GM19238 (cell line): ENCODE measurements around the gene PFKL.
A peak's percentile ranks its signal among the peaks of the same experiment; 100 is the strongest.

Experiments
- DNase-seq: peaks from one replicate; pipeline ENCODE4 v3.0.0; 2011; ENCODE audit warnings: low spot score; ENCODE audit not compliant: insufficient read length

The PFKL gene

DNA sequence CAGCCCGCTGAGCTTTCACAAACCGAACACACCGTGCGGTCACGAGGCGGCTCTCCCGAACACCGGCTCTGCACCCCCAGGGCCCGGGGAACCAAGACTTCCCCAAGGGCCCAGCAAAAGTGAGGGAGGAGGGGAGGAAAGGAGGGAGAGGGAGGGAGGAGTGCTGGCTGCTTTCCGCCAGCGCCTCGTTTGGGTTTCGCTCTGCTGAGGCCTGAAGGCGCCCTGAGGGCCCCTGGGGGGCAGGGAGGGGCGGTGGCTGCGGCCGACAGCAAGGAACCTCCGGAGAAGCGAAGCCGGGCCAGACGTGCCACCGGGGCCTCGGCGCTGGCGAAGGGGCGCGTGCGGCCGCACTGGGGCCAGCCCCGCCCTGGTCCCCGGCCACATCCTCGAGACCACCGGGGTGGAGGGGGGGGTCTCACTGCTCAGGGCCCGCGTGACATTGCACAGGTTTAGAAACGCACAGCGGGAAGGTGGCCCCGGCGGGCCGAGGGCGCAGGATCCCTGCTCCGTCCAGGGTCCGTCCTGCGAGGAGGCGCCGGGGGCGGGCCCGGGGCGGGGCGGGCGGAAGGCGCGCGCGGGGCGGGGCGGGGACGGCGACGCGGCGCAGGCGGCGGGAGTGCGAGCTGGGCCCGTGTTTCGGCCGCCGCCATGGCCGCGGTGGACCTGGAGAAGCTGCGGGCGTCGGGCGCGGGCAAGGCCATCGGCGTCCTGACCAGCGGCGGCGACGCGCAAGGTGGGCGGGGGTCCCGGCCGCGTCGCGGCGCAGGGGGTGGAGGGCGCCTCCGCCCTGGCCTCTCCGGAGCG is at the start of gene PFKL:
Gene PFKL (plus strand): TSS at position 596 of the 804 bp plus-strand sequence. CDS start 53 bp downstream, at position 649.
- peak; percentile 97 for DNase-seq

DNA sequence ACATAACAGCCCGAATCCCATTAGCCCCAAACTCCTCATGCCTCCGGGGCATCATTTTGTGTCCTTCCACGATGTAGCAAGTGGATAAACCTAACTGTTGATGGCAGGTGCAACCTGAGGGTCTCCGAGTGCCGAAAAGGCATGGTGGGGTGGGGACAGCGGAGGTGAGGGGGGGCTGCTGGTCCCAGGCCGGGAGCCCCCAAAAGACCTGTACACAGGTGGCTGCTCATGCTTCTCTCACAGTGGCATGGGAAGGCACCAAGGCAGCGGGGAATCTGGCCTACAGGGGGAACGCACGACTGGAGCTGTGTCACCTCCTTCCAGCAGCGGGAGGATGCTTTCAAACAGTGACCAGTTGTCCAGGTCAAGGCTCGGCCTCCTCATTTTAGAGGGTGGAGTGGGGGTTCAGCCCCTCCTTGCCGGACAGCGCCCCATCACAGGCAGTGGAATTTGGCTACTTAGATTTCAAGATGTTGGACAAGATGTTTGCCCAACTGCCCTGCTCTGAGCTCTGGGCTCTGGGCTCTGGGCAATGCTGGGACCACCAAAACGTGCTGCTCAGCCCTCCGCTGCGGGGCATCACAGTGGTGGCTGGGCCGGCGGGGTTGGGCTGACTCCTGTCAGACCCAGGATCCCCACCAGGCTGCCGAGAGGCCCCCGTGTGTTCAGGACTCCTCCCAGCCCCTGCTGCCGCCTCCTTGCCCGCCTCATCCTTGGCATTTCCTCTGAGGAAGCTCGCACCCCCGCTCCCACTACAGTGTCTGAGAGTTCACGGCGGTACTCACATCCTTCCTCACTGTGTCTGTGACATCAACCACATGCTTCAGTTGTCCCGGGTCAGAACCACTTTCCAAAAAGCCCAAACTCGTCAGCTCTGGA is 45.8 kb upstream of the PFKL start:
- DNase-seq: no peak

DNA sequence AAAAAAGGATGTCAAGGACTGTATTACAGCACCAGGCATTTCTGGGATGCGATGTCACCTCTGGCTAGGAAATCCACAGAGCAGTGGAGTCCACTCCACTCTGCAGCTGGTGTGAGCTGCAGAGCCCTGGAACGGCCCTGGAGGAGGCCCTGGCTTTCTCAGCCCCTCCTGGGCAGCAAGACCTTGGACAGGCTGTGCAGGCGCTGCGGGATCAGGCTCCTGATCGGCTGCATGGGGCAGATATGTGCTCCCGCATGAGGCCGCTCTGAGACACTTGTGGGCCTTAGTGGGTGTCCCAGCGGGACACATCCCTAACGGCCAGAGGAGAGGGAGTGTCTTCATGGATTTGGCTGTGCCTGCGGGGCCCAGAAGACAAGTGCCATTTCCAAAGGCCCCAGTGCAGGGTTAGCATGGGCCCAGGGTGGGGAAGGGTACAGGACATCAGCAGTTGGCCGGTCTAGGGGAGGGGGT is 44.3 kb upstream of the PFKL start:
- no peak for DNase-seq

DNA sequence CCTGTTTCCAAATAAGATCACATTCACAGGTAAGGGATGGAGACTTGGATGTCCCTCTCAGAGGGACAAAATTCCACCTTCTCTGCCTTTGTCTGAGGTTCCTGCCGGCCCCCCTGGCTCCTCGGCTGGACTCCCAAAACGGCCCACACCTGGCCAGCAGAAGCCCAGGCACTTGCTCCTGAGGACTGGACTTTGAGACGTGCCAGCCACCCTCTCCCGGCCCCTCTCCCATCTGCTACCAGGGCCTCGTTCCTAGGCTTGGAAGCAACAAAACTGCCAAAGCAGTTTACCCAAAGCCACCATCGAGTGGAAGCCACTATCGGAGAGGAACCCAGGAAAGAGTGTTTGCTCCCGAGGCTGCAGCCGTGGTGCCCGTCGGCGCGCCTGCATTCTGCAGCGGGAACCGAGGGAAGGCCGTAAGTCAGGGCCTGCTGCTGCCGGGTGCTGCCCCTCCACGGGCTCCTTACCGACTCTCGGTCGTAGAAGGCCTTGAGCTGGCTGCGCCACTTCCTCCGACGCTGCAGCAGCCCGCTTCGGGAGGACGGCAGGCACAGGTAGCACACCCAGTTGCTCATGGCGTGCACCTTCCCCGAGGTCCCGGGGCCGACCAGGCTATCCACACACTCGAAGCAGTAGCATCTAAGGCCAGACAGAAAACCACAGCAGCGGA is 41.7 kb upstream of the PFKL start:
- DNase-seq: no peak

DNA sequence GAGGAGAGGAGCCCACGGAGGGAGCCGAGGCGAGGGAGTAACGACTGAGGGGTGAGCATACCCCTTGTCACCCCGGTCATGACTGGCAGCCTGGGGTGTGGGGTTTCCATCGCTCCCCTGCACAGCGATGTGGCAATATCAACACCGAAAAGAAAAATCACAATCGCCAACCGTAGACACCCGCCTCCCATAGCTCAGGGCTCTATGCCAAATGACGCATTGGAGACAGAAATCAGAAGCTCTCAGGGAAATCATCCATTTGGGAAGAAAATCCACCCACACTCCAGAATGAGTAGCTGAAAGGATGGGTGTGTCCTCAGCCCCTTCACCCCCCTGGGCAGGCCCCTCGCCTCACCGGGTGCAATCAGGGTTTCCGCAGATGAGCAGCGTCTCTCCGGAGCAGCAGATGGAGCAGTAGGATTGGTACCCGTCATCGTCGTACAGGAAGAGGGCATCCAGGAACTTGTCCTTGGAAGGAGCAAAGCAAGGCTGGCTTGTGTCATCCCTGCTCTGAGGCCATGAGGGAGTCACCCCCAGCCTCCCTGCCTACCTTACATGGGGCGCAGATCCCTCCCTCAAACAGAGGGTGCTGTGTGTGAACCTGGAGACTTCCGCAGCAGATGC is 40.7 kb upstream of the PFKL start:
- DNase-seq: no peak

DNA sequence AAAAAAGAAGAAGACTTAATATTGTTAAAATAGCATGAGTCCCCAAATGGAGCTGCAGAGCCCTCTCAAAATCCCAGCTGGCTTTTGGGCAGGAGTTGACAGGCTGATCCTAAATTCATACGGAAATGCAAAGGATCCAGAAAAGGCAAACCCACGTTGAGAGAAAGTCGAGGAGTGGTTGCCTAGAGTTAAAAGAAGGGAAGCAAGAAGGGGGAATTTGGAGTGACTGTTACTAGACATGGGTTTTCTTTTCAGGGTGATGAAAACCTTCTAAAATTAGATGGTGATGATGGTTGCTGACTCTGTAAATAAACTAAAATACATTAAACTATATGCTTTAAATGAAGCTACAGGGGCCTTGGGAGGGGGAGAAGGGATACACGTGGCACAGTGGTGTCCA is 39.8 kb upstream of the PFKL start:
- DNase-seq: no peak

DNA sequence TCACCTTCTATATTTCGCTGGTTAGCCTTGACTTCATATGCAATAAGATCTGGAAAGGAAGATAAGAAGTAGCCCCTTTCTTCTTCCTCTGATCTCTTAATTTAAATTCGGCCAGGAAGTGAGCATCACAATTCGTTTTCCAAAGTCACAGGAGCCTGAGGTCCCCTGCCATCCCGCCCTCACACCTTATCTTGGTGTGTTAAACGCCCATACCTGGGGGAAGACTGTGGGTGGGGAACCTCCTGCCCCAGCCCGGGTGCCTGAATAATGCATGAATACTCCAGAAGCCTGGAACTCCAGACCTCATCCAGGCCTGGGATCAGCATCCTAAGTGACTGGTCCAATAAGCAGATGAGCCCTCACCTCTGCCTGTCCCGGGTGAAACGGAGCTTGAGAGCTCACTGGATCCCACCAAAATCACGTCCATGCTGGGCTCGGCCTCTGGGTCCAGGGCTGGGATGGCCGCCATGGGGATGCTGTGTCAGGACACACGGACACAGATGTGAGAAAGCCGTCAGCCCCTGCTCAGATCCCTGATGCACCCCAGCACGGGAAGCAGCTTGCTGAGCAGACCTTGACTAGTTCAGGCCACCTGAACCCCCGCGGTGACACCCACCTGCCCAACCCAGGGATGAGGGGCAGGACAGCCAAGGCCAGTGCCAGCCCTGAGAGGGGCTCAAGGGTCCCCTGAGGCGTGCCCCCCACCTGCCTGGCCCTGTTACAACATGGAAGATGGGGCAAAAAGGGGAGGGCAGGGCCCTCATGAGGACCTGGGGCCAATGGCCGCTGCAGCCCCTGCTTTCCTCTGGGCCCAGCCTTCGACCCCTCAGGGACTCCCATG is 38.8 kb upstream of the PFKL start:
- no peak for DNase-seq

DNA sequence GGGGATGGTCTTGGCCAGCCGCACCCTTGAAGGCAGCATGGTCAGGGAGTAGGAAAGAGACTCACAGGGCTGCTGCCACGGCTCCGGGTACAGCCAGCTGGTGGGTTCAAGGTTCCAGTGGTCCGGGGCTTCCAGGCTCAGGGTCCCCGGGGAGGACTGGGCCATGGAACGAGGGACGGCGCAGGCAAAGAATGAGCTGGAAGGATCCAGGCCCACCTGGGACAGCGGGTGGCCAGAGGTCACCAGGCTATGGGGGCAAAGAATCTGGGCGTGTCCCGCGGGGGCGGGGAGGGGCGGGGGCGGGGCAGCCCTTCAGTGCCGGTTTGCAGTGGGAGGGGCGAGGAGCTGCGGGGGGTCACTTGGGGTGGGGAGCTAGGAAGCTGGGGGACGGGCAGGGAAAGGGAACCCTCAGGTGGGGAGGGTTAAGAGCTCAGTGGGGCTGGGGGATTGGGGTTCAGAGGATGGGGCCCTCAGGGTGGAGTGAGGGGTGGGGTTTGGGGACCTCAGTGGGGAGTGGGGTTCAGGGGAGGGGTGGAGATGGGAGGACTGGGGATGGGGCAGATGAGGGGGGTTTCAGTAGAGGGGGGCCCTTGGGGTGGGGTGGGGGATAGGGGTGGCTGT is 38.1 kb upstream of the PFKL start, which contains the start of gene DNMT3L:
Gene DNMT3L (minus strand): TSS at position 223 of the 621 bp plus-strand sequence. CDS start 638 bp downstream, outside the sequence.
- DNase-seq: no peak

DNA sequence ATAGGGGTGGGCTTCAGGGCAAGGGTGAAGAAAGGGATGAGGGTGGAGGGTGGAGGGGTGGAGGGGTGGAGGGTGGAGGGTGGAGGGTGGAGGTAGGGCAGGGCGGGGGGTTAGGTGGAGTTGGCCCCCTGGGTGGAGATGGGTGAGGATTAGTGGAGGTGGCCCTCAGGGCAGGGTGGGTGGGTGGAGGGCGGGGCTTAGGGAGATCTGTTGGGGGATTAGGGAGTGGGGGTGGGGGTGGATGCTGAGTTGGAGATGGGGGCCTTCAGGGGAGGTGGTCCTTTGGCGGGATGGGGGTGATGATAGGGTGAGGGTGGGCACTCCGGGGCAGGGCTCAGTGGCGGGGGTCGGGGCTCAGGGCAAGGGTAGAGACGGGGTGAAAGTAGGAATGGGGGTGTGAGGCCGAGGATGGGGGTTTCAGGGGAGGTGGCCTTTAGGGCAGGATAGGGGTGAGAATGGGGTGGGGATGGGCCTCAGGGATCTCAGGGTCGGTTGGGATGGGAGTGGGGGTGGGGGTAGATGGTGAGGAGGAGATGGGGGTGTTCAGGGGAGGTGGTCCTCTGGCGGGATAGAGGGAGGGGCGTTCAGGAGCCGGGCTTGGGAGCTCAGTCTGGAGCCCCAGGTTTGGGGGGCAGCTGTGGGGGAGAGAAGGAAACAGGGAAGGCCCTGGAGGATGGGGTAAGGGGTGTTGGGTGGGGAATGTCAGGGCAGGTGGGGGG is 37.4 kb upstream of the PFKL start:
- DNase-seq: no peak

DNA sequence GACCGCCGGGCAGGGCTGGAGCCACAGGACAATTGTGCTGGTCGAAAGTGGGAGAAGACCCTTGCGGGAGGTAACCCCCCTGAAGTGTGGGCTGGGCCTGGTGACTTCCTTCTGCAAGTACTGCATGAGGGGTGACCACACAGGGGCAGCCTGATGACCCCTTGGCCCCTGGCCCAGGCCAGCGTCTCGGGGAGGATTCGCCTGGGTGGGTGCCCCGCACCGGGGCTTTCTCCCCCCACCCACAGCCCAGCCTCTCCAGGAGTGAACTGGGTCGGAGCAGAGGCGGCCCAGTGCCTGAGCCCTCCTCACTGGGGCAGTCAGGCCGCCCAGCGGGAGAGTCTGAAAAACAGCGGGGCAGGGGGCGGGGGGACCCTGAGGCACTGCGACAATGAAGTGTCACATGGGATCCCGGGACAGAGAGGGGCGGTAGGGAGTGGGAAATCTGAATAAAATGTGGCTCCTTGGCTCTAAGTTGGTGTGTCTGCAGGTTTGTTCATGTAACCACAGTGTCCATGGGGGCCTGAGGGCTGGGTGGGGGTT is 36.6 kb upstream of the PFKL start:
- no peak for DNase-seq

DNA sequence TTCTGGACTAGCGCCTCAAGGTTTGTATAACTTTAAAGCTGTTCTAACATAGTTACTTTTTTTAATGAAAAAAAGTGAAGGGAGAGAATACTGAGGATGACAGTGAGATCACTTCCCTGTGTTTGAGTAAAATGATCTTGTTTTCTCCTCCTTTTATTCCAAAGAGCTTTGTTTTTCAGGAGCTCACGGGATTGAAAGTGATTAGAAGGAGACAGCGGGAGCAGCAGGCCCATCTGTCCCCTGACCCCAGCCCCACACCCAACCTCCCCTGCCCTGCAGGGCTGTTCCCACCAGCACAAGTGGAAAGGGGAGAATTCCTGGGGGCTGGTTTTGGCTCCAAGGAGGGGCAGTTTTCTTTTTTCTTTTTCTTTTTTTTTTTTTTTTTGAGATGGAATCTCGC is 36.1 kb upstream of the PFKL start:
- no peak for DNase-seq

DNA sequence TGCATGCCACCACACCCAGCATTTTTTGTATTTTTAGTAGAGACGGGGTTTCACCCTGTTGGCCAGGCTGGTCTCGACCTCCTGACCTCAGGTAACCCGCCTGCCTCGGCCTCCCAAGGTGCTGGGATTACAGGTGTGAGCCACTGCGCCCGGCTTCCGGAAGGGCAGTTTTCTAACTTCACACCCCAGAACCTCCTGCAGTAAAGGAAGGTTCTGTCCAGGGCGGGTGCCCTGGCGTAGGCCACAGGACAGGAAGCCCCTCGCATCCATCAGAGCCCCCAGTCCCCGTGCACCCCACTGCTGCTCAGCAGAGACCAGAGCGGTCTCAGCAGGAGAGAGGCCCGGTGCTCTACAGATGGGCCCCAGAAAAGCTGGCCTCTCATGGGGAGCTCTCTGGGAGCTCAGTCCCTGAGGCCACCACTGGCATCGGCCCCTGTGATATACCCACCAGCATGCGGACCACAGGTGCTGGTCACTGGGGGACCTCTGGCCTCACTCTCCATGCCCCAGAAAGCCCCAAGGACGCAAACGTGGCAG is 34.1 kb upstream of the PFKL start:
- DNase-seq: no peak

DNA sequence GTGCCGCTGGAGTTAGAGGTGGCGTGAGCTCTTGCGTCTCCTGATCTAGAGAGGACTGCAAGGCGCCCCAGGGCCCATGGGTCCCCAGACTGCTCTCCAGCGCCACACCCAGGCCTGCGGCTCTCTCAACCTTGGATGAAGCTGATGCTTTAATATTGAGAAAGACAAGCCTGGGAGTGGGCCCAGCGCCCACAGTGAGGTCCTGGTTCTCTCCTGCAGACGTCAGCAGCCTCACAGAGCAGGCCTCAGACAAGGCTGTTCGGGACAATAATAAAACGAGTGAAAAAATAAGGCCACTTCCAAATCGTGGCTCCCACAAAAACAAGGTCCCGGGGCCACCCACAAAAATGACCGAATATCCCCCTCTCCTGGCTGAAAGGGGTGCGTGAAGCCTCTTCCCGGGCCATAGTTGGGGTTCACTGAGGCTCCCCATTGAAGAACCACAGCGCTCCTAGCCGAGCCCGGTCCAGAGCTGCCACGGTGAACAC is 32.2 kb upstream of the PFKL start:
- DNase-seq: no peak

DNA sequence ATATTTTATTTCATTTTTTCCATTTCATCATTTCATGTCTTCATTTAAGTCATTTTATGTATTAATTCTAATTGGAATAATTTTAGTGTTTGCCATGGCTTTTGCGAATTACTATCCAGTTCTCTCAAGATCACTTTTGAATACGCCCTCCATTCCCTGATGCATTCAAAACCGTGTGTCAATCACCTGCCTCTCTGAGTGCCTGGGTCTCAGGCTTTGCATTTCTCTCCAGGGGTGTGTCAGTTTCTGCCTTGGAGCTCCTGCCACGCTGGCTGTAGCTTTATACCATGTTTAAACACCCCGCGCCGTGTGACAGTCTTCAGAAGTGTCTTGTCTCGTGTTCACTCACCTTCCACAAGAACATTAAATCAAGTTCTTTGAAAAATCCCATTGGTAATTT is 30.8 kb upstream of the PFKL start:
- DNase-seq: no peak

DNA sequence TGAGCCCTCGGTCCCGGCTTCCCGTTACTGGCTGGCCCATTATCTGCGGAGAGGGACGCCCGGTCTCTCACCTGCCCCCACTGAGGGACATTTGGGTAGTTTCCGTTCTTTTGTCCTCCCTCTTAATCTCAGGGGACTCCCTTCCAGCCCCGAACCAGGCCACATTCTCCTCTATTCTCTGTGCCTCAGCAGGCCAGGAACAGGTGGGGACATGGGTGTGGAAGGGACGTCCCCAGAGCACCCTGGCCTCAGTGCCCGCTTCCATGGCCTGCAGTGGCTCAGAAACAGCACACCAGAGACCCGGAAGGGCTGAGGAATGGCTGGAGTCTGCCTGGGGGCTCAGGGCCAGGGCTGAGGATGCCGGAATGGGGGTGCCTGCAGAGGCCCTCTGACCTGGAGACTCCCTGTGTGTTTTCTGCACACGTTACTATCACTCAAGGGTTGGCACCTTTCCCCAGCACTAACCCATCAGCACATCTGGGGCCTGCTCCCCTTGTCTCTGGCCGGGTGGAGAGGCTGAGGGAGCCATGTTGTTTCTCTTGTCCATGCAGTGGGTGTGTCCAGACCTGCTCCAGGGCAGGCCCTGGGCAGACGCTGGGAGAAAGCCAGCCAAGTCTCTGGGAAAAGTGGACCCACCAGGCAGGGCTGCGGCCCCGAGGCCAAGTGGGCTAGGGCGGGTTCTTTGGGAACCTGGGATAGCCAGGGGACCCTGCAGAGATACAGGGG is 28.1 kb upstream of the PFKL start:
- no peak for DNase-seq

DNA sequence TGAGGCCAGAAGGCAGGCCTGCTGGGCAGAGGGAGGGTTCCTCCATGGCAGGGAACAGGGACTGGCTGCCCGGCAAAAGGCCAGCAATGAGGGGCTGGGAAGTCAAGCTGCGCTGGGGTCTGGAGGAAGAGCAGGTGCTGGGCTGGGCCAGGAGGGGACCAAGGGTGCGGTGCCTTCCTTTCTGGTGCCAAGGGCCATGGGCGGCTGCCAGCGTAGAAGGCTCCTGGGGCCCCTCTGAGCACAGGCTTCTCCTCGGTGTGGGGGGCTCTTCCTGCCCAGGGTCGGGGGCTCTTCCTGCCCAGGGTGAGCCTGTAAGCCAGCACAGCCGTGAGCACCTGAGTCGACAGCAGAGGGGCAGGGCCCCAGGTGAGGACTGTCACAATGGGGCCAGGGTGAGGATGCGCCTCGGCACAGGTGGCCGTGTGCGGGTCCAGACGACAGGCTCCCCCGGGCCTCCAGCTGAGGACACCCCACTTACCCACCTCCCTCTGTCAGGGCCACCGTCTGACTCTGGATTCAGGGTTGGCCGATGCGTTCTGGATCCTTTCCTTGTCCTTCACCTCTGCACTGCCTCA is 27.5 kb upstream of the PFKL start:
- no peak for DNase-seq

DNA sequence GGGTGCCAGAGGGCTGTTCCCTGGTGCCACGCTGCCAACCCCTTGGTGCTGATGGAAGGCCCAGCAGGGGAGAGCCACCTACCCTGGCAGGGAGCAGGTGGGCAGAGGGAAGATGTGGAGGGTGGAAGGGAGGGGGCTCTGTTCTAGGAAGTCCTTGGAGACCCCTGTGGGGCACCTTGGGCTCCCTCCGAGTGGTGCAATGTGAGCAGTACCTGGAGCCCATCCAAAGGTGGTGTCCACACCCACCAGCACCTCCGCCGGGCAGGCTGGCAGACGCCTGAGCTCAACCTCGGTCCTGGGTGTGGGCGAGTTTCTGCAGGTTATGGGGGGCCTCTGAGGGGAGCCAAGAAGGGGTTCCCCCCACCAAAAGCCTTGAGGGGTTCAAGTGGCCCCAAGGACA is 26.8 kb upstream of the PFKL start:
- DNase-seq: no peak

DNA sequence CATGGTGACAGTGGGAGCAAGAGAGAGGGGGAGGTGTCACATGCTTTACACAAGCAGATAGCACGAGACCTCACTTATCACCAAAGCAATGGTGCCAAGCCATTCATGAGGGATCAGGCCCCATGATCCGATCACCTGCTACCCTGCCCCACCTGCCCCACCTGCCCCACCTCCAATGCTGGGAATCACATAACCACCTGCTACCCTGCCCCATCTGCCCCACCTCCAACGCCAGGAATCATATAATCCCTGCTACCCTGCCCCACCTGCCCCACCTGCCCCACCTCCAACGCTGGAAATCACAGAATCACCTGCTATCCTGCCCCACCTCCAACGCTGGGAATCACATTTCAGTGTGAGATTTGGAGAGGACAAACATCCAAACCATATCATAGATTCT is 24.8 kb upstream of the PFKL start:
- DNase-seq: no peak
